ENCODE results near the gene ACTN2. TPM values are rescaled to one million over a fixed set of nuclear protein-coding genes. Genes with fewer than 3 reads are reported as not detected.
A peak's percentile ranks its signal among the peaks of the same experiment; 100 is the strongest.

ACTN2 gene
- total and polyA plus RNA-seq, 2 experiments from 2014 or later, result 0.17 to 0.57 TPM

DNA sequence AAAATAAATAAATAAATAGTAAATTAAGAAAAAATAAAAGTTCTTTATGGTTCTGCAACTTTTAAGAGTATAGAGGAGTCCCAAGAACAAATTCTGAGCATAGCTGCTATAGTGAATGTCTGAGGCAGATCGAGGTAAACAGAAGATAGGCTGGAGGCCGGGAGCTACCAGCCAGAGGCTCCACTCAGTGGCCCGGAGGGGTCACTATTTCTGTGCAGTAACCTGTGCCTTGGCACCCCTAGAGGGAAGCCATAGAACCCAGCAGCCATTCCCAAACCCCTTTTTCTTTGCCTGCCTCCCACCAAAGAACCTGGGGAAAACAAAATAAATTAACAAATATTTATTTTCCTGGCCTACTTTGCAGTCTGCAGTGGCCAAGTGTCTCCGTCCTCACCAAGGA lies 43.5 kb upstream of the ACTN2 start:
- Histone ChIP-seq H3K4me1 (ENCODE audit: insufficient read depth) (no peaks in the 10 kb centered on the region), H3K4me3 (no peak overlapping the region), H3K4me2 (no peak overlapping the region), H3K27me3 (no peaks in the 10 kb centered on the region), H3K9me3 (ENCODE audit: low read depth) (no peaks in the 10 kb centered on the region), H3K9me2 (replicated peaks; ENCODE audit: insufficient read depth) (no peaks in the 10 kb centered on the region), H2AFZ (no peak overlapping the region), H4K20me1 (ENCODE audit: insufficient read depth, poor library complexity, severe bottlenecking) (no peaks in the 10 kb centered on the region), H3K27ac (no peak overlapping the region), H3K36me3 (replicated peaks; ENCODE audit: insufficient read depth, low read depth) (no peaks in the 10 kb centered on the region), H3K79me2 (no peaks in the 10 kb centered on the region)
- no peak for DNase-seq (ENCODE audit: low spot score)
- TF ChIP-seq, protein P1, sequence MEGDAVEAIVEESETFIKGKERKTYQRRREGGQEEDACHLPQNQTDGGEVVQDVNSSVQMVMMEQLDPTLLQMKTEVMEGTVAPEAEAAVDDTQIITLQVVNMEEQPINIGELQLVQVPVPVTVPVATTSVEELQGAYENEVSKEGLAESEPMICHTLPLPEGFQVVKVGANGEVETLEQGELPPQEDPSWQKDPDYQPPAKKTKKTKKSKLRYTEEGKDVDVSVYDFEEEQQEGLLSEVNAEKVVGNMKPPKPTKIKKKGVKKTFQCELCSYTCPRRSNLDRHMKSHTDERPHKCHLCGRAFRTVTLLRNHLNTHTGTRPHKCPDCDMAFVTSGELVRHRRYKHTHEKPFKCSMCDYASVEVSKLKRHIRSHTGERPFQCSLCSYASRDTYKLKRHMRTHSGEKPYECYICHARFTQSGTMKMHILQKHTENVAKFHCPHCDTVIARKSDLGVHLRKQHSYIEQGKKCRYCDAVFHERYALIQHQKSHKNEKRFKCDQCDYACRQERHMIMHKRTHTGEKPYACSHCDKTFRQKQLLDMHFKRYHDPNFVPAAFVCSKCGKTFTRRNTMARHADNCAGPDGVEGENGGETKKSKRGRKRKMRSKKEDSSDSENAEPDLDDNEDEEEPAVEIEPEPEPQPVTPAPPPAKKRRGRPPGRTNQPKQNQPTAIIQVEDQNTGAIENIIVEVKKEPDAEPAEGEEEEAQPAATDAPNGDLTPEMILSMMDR (IDR thresholded peaks at IDR 0.05; ENCODE audit: poor library complexity), result no peak
- TF ChIP-seq EZH2phosphoT487 (IDR thresholded peaks at IDR 0.05; ENCODE audit: low read depth, severe bottlenecking, unreplicated experiment), result no peak
- TF ChIP-seq EZH2 (IDR thresholded peaks at IDR 0.05; ENCODE audit: borderline replicate concordance), result no peak
- WGBS (ENCODE audit: low lambda C conversion rate, missing lambda C conversion rate), result 90% methylated on average over 4 of the region's 4 CpGs

DNA sequence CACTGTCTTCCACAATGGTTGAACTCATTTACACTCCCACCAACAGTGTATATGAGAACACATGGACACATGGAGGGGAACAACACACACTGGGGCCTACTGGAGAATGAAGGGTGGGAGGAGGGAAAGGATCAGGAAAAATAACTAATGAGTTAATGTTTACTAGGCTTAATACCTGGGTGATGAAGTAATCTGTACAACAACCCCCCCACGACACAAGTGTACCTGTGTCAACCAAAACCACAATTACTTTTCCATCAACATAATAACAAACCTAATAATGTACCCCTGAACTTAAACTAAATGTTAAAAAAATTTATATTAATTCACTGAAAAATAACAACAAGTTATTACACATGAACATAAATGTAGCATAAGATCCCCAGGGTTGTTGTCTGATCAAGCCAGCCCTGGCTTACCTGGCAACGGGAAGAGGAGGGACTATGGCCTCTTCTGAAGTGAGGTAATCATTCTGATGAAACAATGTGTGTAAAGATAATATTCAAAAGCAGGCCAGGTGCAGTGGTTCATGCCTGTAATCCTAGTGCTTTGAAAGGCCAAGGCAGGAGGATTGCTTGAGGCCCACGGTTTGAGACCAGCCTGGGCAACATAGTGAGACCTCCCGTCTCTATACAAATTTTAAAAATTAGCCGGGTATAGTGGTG lies 41.2 kb upstream of the ACTN2 start:
- no peaks in the 10 kb centered on the region for H3K9me2 ChIP-seq (replicated peaks; ENCODE audit: insufficient read depth)
- WGBS (ENCODE audit: low lambda C conversion rate, missing lambda C conversion rate), result 91% methylated on average over 5 of the region's 5 CpGs
- no peak overlapping the region for H3K4me2 ChIP-seq
- no peaks in the 10 kb centered on the region for H3K27me3 ChIP-seq
- H4K20me1 ChIP-seq (ENCODE audit: insufficient read depth, poor library complexity, severe bottlenecking), result no peaks in the 10 kb centered on the region
- TF ChIP-seq EZH2 (IDR thresholded peaks at IDR 0.05; ENCODE audit: borderline replicate concordance) (no peak), EZH2phosphoT487 (IDR thresholded peaks at IDR 0.05; ENCODE audit: low read depth, severe bottlenecking, unreplicated experiment) (no peak)
- TF ChIP-seq, protein P1 (IDR thresholded peaks at IDR 0.05; ENCODE audit: poor library complexity), result no peak
- H3K4me1 ChIP-seq (ENCODE audit: insufficient read depth), result no peaks in the 10 kb centered on the region
- DNase-seq (ENCODE audit: low spot score), result peak; percentile 6
- no peak overlapping the region for H2AFZ ChIP-seq
- no peaks in the 10 kb centered on the region for H3K36me3 ChIP-seq (replicated peaks; ENCODE audit: insufficient read depth, low read depth)
- no peaks in the 10 kb centered on the region for H3K79me2 ChIP-seq
- H3K4me3 ChIP-seq, result no peak overlapping the region
- no peak overlapping the region for H3K27ac ChIP-seq
- no peaks in the 10 kb centered on the region for H3K9me3 ChIP-seq (ENCODE audit: low read depth)

DNA sequence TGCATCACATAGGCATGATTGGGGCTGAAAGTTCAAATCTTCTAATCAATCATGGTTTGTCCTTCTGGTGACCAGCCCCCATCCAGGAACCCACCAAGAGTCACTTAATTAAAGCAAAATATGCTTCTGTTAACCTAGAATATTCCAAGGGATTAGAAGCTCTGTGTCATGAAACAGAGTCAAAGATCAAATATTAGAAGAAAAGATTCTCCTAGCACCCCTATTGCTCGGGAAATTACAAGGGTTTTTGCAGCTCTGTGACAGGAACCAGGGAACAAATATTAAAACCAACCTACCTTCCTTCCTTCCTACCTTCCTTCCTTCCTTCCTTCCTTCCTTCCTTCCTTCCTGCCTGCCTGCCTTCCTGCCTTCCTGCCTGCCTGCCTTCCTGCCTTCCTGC lies 31.8 kb upstream of the ACTN2 start:
- WGBS (ENCODE audit: low lambda C conversion rate, missing lambda C conversion rate), result 65% methylated on average over 1 of the region's 1 CpG
- H3K9me2 ChIP-seq (replicated peaks; ENCODE audit: insufficient read depth), result no peaks in the 10 kb centered on the region
- no peak overlapping the region for H3K4me2 ChIP-seq
- no peaks in the 10 kb centered on the region for H3K4me1 ChIP-seq (ENCODE audit: insufficient read depth)
- no peaks in the 10 kb centered on the region for H4K20me1 ChIP-seq (ENCODE audit: insufficient read depth, poor library complexity, severe bottlenecking)
- TF ChIP-seq, protein P1 (IDR thresholded peaks at IDR 0.05; ENCODE audit: poor library complexity), result no peak
- TF ChIP-seq EZH2 (IDR thresholded peaks at IDR 0.05; ENCODE audit: borderline replicate concordance) (no peak), EZH2phosphoT487 (IDR thresholded peaks at IDR 0.05; ENCODE audit: low read depth, severe bottlenecking, unreplicated experiment) (no peak)
- DNase-seq (ENCODE audit: low spot score), result no peak
- no peak overlapping the region for H2AFZ ChIP-seq
- H3K9me3 ChIP-seq (ENCODE audit: low read depth), result no peaks in the 10 kb centered on the region
- no peak overlapping the region for H3K27ac ChIP-seq
- H3K79me2 ChIP-seq, result no peaks in the 10 kb centered on the region
- H3K36me3 ChIP-seq (replicated peaks; ENCODE audit: insufficient read depth, low read depth), result no peaks in the 10 kb centered on the region
- no peak overlapping the region for H3K4me3 ChIP-seq
- H3K27me3 ChIP-seq, result no peaks in the 10 kb centered on the region

Measured in hepatocyte (in vitro differentiated cells).